Measurements from ENCODE around the gene TRAF3.

TRAF3 gene, protein sequence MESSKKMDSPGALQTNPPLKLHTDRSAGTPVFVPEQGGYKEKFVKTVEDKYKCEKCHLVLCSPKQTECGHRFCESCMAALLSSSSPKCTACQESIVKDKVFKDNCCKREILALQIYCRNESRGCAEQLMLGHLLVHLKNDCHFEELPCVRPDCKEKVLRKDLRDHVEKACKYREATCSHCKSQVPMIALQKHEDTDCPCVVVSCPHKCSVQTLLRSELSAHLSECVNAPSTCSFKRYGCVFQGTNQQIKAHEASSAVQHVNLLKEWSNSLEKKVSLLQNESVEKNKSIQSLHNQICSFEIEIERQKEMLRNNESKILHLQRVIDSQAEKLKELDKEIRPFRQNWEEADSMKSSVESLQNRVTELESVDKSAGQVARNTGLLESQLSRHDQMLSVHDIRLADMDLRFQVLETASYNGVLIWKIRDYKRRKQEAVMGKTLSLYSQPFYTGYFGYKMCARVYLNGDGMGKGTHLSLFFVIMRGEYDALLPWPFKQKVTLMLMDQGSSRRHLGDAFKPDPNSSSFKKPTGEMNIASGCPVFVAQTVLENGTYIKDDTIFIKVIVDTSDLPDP
- total RNA-seq, result 55.2 to 230 (median 95.4) reads per million in 3 experiments

DNA sequence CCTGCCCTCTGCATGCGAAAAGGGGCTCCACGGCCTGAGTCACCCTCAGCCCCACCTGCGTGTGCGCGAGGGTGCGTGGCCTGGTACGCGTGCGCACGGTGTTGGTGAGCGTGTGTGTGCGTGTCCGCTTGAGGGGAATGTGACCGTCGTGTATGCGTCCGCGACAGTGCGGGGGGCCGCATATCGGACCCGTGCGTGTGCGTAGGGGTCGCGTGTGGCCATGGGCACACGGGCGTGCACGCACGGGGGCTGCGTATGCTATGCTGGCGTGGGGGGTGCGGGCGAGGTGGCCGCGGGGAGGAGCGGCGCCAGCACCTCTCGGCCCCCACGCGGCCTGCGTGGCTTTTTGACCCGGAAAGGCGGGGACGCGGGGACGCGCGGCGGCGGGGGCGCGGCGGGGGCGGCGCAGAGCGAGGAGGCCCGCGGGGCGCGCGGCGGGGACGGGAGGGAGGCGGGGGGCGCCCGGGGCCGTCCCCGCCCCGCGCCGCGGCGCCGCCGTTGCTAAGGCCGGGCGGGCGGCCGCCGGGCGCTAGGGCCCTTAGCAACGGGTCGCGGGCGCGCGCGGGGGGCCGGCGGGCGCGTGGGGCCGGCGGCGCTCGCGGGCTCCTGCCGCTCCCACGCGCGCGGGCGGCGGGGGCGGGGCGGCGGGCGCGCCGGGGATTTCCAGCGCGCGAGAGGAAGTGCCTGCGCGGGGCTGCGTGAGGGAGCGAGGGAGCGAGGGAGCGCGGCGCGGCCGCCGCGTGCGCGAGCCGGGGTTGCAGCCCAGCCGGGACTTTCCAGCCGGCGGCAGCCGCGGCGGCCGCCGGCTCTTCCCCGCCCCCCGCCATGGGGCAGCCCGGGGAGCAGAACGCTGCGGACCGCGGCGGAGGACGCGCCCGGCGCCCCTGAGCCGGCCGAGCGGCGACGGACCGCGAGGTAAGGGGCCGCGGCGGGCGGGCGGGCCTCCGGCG is at the start of gene TRAF3:
TRAF3 (plus strand) TSS at position 689 of the 950 bp plus-strand sequence. CDS start 92,753 bp downstream, outside the sequence.
- peak; percentile 90 for DNase-seq

DNA sequence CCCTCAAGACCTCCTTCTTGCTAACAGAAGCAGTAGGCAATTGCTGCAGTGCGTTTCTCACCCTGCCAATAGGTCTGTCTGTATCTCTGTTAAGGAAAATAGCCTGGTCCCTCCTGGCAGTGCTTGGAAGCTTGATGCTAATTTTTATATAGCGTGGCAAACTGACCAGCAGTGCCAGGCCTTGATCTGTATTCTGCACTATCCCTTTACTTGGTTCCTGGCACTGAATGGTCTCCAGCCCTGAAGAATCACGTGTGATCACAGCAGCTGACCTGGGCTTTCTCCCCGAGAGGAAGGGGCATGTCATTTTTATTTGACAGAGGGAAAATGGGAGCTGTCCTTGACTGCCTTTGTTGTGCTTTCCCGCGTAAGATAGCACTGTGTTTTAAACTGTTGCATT is 48.7 kb upstream of the TRAF3 start:
- DNase-seq, result no peak

DNA sequence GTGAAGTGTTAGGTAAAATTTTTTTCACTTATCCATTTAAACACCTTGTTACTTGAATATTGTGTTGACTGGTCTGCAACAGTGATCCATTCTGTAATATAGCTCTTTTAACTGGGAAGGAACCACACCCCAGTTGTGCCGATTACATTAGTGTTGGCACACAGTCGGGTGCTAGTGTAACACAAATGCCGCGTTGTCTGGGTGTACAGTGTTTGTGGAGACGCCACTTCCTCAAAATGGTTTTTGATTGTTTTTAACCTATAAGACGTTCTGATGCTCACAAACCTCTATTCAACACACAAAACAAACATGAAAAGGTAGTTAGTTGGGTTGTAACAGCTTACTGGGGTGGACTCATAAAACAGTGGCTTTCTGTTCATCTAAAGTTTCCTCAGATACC is 48.0 kb upstream of the TRAF3 start:
- no peak for DNase-seq

DNA sequence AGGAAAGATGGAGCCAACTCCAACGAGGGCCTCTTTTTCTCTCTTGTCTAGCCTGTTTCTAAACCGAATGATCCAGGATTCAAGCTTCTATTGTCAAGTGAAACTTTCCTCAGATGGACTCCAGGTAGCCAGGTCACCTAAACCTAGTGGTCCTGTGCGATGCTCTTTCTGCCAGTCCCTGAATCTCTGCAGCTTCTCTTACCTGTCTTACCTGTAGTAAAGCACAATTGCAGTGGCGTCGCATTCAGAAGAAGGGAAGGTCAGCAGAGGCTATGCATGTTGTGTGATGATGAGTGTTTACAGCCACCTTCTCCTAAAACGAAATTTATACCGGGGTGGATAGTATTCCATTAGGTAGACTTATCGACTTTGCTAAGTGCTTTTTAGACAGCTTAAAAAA is 47.4 kb upstream of the TRAF3 start:
- DNase-seq, result no peak

DNA sequence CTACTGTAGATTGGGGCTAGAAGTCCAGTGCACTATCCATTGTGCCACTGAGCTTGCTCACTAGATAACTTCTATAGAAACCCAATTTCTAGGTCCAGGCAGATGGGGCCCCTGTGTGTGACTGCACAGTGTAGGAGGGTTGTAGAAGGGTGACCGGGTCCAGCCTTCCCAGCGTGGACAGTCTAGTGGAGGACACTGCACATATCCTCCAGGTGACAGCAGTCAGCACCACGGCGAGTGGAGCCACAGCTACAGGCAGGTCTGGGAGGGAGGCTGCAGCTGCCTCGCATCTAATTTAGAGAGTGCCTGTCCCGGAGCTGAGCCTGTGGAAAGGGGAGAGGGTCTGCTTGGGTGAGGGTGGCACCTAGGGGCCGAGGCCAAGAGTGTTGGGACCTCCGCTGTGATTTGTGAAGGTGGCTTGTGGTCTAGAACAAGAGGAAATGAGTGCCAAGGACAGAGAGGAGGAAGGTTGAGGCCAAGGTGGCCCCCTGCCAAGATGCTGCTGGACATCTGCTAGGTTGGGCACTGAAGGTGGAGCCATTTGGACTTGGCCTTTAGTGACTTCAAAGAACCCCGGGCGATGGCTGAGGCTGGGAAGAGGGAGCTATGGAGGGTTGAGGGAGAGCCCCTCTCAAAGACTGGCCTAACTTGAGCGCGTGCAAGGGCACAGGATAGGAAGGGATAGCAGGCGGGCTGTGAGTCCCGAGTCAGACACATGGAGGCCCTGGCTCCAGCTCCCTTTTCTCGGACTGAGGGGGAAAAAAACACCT is 46.0 kb upstream of the TRAF3 start:
- no peak for DNase-seq

DNA sequence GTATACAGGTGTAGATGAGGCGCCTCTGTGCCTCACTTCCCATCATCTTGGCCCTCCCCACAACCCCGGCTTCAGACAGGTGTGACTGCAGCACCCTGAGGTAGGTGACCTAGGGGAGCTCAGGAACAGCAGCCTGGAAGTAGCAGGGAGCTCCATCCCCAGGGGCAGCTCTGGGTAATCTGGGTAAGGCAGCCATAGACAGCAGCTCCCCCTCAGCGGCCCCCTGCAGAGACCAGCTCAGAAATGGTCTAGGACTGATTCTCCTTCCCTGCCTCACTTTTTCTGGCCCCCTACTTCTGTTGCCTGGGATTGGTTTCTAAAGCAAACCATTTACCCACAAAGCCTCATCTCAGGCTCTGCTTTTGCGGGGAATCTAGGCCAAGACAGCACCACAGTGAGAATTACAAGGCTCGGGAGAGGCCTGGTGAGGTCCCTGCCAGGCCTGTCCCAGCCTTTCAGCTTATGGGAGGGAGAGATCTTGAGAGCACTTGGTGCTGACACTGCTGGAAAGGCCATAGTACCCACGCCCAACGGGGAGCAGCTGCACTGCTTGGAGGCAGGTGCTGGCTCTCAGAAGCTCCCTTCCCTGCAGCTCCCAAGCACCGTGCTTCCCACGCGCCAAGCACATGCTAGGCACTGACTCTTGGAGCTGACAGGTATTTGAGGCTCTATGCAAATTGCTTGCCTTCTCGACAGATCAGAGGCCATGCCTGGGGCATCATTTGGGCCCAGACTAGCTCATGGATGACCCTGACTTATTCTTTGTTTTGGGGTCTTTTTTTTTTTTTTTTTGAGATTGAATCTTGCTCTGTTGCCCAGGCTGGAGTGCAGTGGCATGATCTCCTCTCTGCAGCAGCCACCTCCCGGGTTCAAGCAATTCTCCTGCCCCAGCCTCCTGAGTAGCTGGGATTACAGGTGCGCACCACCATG is 45.1 kb upstream of the TRAF3 start:
- DNase-seq, result no peak

DNA sequence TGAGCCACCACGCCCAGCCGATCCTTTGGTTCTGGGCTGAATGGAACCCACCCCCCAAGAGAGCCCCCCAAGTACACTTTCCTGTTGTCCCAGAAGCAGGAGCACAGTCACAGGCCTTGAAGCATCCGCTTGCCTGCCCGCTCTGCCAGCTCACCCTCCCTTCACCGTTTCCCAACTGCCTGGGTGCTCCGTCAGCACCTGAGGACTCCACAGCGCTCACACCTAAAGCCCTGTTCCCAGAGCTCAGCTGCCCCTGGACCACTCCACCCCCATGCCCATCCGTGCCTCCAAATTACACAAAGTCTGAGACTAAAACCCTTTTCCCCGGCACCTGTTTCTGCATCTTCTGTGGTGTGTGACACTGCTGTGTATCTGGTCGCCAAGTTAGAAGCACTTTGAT is 44.3 kb upstream of the TRAF3 start:
- DNase-seq, result no peak

DNA sequence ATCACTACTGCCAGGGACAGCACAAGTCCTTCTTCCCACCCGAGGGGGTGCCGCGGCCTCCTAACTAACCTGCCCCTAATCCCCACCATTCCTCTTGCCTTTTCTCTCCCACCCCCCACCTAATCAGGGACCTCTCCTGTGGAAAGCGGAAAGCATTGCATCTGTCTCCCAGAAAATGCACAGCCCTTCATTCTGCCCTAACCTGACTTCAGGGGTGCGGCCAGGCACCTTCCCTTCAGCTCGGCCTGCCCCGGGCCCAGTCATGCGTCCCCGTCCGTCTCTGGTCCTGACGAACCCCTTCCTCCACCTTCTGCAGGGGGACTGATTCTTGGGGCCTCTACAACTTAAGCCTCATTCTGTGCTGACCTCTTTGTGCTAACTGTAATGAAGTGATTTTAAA is 43.9 kb upstream of the TRAF3 start:
- no peak for DNase-seq

DNA sequence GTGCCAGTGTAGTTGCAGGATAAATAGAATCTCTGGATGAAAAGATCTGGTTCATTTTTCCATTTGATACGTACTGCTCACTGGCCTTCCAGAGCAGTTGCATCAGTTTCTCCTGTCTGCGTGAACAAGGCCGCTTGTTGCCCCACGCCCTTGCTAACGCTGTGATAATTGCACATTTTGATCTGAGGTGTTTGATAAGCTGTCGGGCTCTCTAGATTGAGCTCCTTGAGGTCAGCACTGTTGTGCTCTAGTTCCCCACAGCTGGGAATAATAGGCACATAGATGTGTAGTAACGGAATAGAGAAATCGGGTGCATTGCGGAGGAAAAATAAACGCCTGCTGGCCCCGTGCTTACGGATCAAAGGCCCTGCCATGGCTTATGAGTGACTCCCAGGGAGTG is 42.8 kb upstream of the TRAF3 start:
- DNase-seq, result no peak

DNA sequence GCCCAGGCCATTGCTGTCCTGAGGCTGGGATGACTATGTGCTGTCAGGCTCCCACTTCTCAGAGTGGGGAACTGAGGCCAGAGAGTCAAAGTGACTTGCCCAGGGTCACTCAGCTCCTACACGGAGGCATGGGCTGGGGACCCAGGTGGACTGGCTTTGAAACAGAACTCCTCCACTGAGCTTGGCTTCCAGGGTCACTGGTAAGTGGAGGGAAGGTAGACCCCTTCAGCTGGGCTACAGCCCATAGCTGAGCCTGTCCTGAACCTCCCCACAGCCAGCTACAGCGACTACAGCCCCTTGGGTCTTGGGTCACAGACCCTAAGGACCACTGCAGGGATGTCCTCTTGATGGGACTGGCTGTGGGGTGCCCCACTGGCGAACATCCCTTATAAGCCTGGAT is 40.3 kb upstream of the TRAF3 start:
- no peak for DNase-seq

DNA sequence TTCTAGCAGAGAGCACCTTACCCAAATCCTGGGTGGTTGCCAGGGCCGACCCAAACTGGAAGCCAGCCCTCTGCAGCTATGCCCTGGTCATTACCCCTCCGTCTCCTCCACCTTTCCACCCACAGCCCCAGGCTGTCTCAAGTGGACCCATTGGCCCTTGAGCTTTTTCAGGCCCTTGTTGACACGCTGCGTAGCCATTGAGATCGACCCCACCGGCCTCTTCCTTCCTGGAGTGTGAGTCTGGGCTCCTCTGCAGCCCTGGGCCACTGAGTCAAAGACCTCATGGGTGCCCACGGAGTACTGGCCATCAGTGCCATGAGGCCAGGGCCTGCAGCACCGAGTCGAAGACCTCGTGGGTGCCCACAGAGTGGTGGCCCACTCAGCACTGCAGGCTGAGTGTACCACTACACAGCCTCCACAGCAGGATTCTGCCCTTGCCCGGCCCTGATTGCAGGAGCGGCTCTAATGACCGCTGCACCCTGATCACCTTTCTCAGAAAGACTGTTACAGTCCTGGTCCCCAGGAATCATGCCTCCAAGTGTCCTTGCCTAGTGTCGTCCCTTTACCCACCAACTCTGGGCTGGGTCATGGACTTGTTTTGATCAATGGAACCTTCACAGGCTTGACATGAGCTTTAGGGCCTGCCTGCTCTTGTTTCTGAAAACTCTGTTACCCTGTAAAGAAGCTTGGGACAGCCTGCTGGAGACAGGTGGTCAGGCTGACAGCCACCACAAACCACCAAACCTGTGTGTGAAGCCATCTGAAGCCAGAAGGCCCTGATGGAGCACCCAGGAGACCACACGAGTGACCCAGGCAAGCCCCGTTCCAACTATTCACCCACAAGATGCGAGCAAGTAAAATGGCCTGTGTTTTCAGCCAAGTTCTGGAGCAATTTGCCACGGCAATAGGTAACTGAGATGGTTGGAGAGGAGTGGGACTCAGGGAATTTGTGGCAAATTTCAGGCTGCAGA is 39.6 kb upstream of the TRAF3 start:
- no peak for DNase-seq

DNA sequence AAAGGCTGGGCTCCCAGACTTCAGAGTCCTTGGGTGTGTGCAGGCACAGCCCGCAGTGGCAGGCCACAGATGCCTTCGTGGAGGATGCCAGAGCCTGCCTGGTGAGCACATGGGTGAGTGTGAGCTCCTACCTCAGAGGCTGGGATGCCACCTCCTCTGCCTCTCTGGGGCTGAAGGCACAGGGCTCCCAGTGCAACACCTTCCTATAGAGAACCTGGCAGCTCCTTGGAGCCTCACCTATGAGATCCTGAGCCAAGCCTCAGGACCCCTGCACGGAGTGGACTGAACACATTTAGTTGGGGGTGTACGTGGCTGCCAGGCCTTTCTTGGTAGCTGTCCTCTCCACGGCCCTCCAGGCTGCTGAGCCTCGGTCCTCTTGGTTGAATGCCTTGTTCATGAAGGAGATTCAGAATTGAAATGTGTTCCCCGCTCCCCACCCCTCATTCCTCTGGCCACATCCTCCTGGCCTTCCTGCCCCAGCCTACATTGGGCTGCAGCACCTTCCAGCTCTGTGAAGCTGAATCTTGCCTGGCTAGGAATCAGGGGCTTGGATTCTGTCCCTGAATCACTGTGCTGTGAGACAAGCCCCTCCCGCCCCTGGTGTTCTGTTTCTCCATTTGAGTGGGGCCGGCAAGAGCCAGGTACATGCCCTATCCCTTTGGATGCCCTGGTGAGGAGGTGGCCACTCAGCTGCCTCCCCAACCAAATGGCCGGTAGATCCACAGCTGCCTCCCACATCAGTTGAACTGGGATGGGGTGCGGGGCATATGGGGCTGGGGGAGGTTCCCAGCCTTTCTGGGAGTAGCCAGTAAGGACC is 38.7 kb upstream of the TRAF3 start:
- DNase-seq, result no peak

DNA sequence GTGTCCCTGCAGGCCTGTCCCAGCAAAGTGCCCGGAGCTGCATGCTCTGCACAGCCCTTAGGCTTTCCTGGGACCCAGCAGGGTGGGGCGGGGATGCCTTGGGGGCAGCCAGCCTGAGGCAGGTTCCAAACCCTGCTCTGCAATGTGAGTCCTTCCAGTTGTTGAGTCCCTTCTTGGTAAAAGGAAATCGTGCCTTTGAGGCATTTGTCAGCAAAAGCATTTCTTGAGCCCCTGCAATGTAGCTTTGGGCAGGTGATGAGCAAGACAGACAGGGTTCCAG is 38.1 kb upstream of the TRAF3 start:
- no peak for DNase-seq

DNA sequence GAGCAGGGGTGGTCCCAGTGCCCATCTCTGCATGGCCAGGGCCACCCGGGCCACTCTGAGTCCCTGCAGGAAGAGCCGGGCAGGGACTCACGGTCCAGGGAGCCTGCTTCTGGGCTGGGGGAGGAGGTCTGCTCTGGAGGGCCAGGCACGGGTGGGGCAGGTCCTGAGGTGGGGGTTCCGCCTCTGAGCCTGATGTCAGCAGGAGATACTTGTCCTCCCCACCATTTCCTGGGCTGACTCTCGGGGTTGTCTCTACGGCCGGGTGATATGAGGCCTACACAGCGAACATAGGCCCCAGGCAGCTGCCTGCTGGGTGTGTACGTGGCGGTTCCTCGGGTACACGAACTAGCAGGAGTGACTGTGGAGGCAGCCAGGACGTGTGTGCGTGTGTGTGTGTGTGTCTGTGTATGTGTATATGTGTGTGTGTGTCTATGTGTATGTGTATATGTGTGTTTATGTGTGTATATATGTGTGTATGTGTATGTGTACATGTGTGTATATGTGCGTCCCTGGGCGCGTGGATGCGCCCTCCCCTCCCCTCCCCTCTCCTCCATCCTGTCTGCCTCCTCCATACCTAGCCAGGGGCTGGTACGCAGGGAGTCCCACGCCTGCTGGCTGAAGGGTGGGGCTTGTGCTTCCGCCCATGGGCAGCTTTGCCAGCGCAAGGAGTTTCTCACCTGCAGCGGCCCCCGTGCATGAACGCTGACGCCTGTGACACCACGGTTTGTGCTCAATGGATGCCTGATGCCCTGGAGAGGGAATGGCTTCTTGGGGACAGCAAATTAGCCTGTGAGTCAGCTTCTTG is 30.4 kb upstream of the TRAF3 start:
- no peak for DNase-seq

DNA sequence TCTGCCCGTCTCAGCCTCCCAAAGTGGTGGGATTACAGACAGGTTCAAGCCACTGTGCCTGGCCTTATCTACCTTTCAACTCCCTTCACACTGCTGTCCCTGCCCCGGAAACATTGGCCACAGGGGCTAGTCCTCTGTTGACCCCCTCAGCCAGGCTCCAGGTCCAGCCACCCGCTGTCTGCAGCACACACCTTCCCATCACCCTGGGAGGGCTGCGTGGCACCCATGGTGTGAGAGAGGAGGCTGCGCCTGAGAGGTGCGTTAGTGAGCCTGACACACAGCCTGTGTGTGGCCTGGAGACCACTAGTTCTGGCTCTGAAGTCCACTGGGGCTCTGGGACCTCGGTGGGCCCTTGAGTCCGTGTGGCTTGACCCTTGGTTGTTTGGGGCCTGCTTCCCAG is 28.4 kb upstream of the TRAF3 start:
- DNase-seq, result no peak

DNA sequence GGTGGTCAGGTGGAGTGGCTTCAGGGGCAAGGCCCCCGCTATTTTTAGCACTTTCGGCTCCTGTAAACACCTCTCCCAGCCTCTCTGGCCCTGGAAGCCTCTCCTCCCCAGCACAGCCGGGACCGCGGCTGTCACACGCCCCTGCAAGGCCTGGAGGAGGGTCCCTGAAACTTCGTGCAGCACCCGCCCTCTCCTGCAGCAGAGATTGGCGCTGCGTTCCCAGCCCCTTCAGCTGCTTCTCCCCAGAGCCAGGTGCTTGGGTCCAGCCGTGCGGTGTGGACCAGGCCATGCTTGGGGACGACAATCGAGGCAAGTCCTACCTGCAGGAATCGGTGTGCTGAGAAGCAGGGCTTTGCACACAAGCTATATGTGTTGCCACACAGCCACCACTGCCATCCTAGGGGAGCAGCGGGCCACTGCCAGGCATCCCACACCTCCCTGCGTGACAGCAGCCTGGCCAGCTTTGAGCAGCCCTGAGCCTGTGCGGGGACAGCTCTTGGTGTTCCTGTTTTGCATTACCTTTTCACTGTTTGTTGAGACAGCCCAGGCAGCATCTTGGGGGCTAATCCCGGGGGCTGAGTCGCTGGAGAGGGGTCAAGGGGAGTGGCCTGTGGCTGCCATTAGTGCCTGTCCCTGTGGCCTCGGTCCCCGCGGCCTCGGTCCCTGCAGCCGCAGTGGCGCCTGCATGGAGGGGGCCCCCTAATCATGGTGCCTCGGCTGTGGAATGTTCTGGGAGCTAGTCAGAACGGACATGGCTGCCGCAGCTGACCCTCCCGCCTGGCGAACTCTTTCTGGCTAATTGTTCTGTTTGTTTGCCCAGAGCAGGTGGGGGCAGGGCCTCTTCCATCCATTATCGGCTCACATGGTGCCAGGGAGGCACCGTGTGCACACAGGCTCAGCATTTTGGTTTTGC is 27.6 kb upstream of the TRAF3 start:
- DNase-seq, result no peak

DNA sequence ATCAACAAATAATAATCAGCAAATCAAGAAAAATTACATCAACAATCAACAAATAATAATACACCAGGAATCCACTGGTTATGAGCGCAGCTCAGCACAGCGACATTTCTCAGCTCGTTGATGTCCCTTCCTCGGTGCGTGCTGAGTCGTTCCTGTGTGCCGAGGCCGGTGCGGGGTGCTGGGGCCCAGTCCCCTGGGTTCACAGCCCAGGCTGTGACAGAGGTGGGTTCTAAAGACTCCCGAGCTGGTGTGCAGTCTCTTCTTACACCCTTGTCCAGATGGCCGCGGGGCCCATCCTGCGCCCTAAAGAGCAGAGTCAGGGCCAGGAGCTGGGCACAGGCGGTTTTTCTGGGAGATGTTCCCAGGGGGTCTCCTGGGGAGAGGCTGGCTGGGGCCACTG is 26.9 kb upstream of the TRAF3 start:
- no peak for DNase-seq

DNA sequence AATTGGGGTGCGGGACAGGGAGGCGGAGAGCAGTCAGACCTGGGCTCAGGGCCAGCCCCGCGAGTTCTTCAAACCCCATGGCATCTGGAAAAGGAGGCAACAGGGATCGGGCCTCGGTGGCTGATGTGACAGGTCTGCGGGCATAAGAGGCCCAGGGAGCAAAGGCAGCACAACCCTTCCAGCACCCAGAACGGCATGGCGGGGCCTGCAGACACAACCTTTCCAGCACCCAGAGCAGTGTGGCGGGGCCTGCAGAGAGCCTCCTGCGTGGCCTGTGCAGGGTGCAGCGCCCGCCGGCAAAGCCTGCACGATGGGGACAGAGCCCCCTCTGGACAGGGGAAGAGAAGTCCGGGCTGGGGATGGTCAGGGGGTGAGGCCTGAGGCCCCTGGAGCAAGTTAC is 26.2 kb upstream of the TRAF3 start:
- no peak for DNase-seq

Data from central memory CD4-positive, alpha-beta T cell (primary cell).